Mucosa of rectum (tissue), 2 donors: ENCODE data around the gene CERS6.
A peak's percentile ranks its signal among the peaks of the same experiment; 100 is the strongest.

Experiments used
- H3K27ac ChIP-seq, 2 donors: one replicate each; pipeline ENCODE4 v1.7.0; 2013; ENCODE audit warnings: inconsistent platforms in 2 of 2, low read depth in 2 of 2, low read length in 2 of 2
- H3K27me3 ChIP-seq, 2 donors: one replicate each; pipeline ENCODE4 v1.7.0; 2013; ENCODE audit warnings: low read length in 2 of 2; ENCODE audit not compliant: control insufficient read depth in 2 of 2, insufficient read depth in 2 of 2
- H3K36me3 ChIP-seq, 2 donors: one replicate each; pipeline ENCODE4 v1.7.0; 2013; ENCODE audit warnings: low read length in 2 of 2; ENCODE audit not compliant: control insufficient read depth in 2 of 2, insufficient read depth in 2 of 2
- H3K4me1 ChIP-seq, 2 donors: one replicate each; pipeline ENCODE4 v1.7.0; 2013; ENCODE audit warnings: low read length in 2 of 2, mild to moderate bottlenecking in 1 of 2; ENCODE audit not compliant: control insufficient read depth in 2 of 2, insufficient read depth in 2 of 2
- H3K4me3 ChIP-seq, 2 donors: one replicate each; pipeline ENCODE4 v1.7.0; 2013; ENCODE audit warnings: low read length in 2 of 2
- H3K9ac ChIP-seq, 2 donors: one replicate each; pipeline ENCODE4 v1.7.0; 2013; ENCODE audit warnings: low read length in 2 of 2, low read depth in 1 of 2, mild to moderate bottlenecking in 1 of 2
- H3K9me3 ChIP-seq, 2 donors: one replicate each; pipeline ENCODE4 v1.7.0; 2013; ENCODE audit warnings: low read length in 2 of 2; ENCODE audit not compliant: control insufficient read depth in 2 of 2
- donor health status: healthy.
- donor health status: Normal muscosa, but diverticular disease.

Gene CERS6

DNA sequence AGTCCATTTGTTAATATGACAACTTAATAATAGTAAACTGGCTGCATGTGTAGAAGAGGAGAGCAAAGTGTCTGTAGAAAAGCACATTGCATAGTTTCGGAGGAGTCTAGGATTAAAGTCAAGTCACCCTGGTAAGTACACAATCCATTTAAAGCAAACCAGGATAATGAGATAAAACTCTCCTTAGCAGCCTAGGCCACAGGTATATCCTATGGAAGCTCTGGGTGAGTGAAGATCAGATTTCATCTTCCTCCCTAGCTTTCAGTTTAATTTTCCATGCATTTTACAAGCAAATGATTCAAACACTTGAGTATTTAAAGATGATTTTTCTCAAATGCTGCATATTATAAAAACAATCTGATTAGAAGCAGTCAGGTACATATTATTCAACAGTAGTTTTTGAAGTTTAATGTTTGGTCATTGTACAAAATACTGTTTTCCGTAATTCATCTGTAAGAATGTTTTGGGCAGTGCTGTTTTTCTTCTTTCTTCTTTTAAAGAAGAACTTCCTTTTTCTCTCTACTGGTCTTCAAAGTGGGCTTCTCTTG lies 10.2 kb downstream of the CERS6 start:
- Histone ChIP-seq H3K27me3 (no peaks in the 10 kb centered on the region), H3K27ac (no peak overlapping the region), H3K9me3 (no peaks in the 10 kb centered on the region), H3K4me1 (peaks cover 9 to 33% of the 10 kb centered on the region in 2 donors), H3K9ac (no peak overlapping the region), H3K36me3 (no peaks in the 10 kb centered on the region), H3K4me3 (no peak overlapping the region)

DNA sequence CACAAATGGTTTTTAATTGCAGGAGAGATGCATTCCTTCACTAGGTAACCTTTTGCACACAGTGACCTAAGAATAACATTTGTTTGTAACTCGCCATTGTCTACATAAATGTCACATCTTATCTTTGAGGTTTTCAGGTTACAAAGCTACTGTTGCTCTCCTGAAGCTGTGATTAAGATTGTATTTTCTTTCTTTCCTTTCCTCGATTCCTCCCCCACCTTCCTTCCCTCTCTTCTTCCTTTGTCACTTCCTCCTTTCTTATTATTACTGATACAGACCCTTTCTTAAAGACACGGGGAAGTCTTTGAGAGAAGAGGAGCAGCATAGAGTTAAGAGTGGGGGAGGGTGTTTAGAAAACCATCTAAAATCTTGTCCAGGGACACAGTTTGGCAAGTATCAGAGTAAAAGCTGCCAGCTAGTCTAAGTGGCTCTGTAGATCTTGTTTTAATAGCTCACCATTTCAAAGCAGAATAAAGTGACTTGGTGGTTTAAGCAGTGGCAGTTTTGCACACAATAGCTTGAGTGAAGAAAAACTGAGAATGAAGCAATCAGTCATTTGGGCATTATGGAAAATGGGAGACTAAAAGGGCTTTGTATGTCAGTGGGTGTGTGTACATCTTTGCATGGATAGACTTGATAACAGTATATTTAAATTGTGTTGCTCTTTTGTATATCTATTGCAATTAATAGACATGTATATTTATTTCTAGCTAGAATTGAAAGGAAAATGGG lies 10.9 kb downstream of the CERS6 start:
- no peak overlapping the region for H3K4me3 ChIP-seq
- no peak overlapping the region for H3K9ac ChIP-seq
- H3K27ac ChIP-seq = no peak overlapping the region
- H3K27me3 ChIP-seq = no peaks in the 10 kb centered on the region
- H3K36me3 ChIP-seq = no peaks in the 10 kb centered on the region
- no peaks in the 10 kb centered on the region for H3K9me3 ChIP-seq
- H3K4me1 ChIP-seq = peaks cover 9 to 33% of the 10 kb centered on the region in 2 donors

DNA sequence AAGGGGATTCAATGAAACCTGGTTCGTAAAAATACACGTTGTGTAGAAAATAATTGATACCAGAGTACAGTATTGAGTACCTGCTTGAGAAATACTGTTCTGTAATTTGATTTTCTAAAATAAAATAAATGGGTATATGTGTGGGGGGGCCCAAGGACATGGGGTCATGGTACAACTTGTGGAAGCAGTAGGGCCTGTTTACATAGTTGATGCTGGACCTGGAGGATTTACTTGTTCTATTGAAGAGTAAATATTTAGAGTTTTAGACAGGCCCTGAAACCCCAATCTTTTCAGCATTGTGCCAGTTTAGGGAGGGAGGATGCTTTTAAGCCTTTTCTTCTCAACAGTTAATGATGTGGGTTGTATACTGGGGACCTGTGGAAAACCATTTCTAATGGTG lies 11.7 kb downstream of the CERS6 start:
- H3K4me3 ChIP-seq = no peak overlapping the region
- no peaks in the 10 kb centered on the region for H3K9me3 ChIP-seq
- no peaks in the 10 kb centered on the region for H3K36me3 ChIP-seq
- no peak overlapping the region for H3K9ac ChIP-seq
- peaks cover 9 to 33% of the 10 kb centered on the region in 2 donors for H3K4me1 ChIP-seq
- H3K27me3 ChIP-seq = no peaks in the 10 kb centered on the region
- H3K27ac ChIP-seq = no peak overlapping the region

DNA sequence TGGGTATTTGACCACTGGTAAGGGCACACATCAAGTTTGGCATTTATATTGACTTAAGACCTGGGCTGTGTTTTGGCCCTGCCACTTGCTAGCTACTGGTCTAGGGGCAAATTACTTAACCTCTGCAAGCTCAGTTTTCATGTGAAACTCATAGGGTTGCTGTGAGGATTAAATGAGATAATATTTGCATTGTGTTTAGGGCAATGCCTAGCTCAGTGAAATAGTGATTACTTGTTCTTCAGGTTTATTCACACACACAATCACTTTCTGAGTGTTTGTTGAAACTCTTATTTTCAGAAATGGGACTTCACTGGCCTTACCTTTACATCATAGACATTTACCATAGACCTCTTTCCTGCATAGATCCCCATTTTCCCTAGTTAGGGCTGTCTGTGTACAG lies 12.3 kb downstream of the CERS6 start:
- H3K36me3 ChIP-seq = no peaks in the 10 kb centered on the region
- no peak overlapping the region for H3K9ac ChIP-seq
- no peak overlapping the region for H3K4me3 ChIP-seq
- H3K9me3 ChIP-seq = no peaks in the 10 kb centered on the region
- no peak overlapping the region for H3K27ac ChIP-seq
- no peaks in the 10 kb centered on the region for H3K27me3 ChIP-seq
- H3K4me1 ChIP-seq = peaks cover 9 to 33% of the 10 kb centered on the region in 2 donors

DNA sequence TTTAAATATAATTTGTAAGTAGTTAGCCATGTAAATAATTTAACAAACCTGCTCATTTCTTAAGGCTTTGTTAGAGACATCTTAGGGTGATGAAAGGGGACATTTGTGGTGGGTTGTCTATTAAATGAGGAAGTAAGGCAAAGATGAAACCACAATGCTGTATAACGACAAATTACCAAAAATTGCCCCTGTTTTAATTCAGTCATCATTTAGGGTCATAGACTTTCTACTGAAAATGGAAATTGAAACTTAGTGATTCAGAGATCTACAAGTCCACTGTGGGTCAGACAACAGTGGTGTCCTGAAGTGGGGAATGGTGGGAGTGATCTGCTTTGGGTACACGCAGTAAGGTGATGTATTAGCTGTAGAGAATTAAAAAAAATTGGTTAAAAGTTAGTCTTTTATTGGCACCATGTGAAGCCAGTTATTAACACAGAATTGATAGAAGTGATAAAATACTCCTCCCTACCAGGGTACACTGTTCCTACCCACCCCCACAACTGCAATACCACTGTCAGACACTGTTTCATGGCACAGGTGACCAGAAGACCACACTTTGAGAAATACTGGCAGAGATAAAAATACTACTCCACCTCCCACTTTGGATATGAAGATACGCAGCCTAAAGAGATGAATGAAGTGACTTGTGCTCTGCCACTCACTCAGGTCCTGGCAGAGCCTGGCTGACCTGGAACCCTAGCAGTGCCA lies 13.4 kb downstream of the CERS6 start:
- Histone ChIP-seq H3K27ac (peak overlapping the region in 1 of 2 donors; percentile 75), H3K36me3 (no peaks in the 10 kb centered on the region), H3K4me3 (peak overlapping the region in 1 of 2 donors; percentile 15), H3K27me3 (no peaks in the 10 kb centered on the region), H3K9ac (no peak overlapping the region), H3K9me3 (no peaks in the 10 kb centered on the region), H3K4me1 (peaks cover 9 to 33% of the 10 kb centered on the region in 2 donors)

DNA sequence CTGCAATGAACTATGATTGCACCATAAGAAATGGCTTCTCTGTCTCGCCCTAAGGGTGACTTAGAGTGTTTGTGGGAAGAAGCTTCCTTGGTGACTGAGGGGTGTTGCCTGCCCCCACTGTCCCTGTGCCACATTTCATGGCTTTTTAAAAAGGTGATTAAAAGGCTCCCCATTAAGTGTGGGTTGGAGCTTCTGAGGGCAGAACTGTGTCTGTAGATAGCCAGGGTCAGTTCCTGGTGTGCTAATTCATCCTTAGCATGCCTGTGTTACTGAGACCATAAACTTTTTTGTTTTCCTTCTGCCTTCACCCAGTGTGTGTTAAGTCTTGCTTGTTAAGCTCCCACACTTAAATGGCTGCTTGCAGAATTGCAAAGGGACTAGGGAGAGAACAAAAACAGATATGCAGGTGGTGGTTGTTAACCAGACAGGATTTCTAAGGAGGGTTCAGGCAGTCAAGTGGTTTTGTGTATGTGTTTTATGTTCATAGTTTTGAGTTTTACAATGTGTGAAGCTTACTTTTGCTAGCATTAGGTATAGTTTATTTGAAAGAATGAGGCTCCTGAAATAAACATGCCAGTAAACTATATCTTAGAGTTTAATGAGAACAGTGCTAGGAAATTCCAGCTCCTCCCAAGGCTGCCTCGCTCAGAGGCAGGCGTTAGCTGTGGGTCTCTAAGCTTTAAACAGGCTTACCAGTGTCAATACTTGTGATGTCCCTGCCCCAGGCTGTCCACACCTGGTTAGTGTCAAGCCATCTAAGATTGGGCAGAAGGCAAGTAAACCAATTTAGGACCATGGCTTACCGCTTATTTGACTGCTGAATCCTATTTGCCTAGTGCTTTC lies 14.5 kb downstream of the CERS6 start:
- H3K36me3 ChIP-seq = no peaks in the 10 kb centered on the region
- peak overlapping the region; percentile 14 to 17 for H3K4me3 ChIP-seq
- peak overlapping the region in 1 of 2 donors; percentile 42 for H3K9ac ChIP-seq
- peak overlapping the region; percentile 43 to 75 for H3K27ac ChIP-seq
- no peaks in the 10 kb centered on the region for H3K27me3 ChIP-seq
- no peaks in the 10 kb centered on the region for H3K9me3 ChIP-seq
- peaks cover 9 to 31% of the 10 kb centered on the region in 2 donors for H3K4me1 ChIP-seq

DNA sequence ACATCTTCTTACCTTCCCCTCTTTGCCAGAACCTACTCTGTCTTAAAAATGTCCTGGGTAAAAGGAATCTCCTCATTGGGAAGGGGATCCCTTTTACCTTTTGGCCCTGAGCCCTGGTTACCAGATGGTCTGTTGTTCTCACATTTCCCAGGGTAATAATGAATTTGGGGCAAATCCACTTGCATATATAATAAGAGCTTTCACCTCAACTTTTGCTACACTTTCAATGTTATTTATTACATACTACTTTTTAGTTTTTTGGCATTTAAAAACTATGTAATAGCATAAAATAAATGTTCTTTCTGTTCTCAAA lies 15.0 kb downstream of the CERS6 start:
- Histone ChIP-seq H3K36me3 (no peaks in the 10 kb centered on the region), H3K4me3 (peak overlapping the region in 1 of 2 donors; percentile 17), H3K4me1 (peaks cover 9 to 26% of the 10 kb centered on the region in 2 donors), H3K27ac (peak overlapping the region in 1 of 2 donors; percentile 75), H3K9ac (peak overlapping the region in 1 of 2 donors; percentile 42), H3K9me3 (no peaks in the 10 kb centered on the region), H3K27me3 (no peaks in the 10 kb centered on the region)

DNA sequence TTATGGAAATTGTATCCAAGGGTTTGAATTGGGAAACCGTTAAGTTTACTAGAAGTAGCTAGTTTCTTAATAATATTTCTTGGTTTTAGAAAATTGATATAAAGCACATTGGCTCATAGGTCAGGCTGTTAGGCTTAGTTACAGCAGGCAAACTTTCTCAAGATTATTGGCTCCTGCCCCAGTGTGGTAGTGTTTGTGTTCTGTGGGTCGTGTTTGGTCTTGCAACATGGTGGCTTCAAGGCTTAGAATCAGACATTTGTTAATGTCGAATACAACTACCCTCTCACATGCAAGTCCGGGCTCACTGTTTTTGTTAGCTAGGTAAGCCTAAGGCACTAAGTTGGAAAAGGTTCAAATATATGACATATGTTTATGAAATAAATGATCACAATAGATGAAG lies 19.6 kb downstream of the CERS6 start:
- H3K27ac ChIP-seq = no peak overlapping the region
- H3K4me1 ChIP-seq = peaks cover 2 to 10% of the 10 kb centered on the region in 2 donors
- H3K4me3 ChIP-seq = no peak overlapping the region
- no peaks in the 10 kb centered on the region for H3K36me3 ChIP-seq
- H3K9me3 ChIP-seq = no peaks in the 10 kb centered on the region
- H3K9ac ChIP-seq = no peak overlapping the region
- no peaks in the 10 kb centered on the region for H3K27me3 ChIP-seq

DNA sequence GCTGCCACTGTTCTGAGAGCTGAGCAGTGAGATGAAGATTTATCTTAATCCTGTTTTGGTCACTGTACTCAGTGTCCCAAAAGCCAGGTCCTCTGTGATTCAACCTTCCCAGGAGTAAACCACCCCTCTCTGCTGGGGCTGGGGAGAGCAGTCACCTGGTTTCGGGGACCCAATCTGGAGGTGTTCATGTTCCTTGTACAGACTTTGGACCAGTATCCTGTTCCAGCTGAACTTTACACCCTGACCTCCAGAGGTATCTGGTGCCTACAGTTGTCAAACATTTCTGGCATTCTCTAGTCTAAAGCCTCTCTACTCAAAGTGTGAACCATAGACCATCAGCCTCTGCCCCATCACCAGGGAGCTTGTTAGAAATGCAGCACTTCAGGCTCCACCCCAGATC lies 22.1 kb downstream of the CERS6 start:
- no peak overlapping the region for H3K27ac ChIP-seq
- H3K27me3 ChIP-seq = no peaks in the 10 kb centered on the region
- no peak overlapping the region for H3K9ac ChIP-seq
- H3K9me3 ChIP-seq = no peaks in the 10 kb centered on the region
- H3K36me3 ChIP-seq = no peaks in the 10 kb centered on the region
- H3K4me3 ChIP-seq = no peak overlapping the region
- H3K4me1 ChIP-seq = peaks cover 6 to 19% of the 10 kb centered on the region in 2 donors
